Omental fat pad (tissue), 4 donors: ENCODE results near the gene LPP. TPM values are rescaled to one million over a fixed set of nuclear protein-coding genes. Genes with fewer than 3 reads are reported as not detected.

Experiments
- ATAC-seq: fragments of 150-250 bp; one replicate; pipeline ENCODE4 v1.9.1; 2016; ENCODE audit warnings: mild to moderate bottlenecking, moderate library complexity; ENCODE audit not compliant: low FRiP score
- DNase-seq: peaks from one replicate; pipeline ENCODE4 v3.0.0-alpha.2; 2019; ENCODE audit warnings: low spot score
- CTCF ChIP-seq, 3 donors: fragments of 450-650 bp; IDR thresholded peaks; one replicate each; pipeline ENCODE4 v1.5.1; 2016 to 2017; ENCODE audit warnings: antibody characterized with exemption in 3 of 3, mild to moderate bottlenecking in 3 of 3, moderate library complexity in 2 of 3
- total RNA-seq, 4 donors: library from RNA; depleted of rRNA; stranded (reverse); fragments of >200 nt; gene quantifications; one replicate each; pipeline ENCODE4 v1.1.0, GENCODE V29; 2016

Gene LPP
- total RNA-seq, 4 donors from 2014 or later, result 113 to 302 (median 126) TPM

GRCh38 chr3:188218603-188219002, 64.6 kb downstream of the LPP start:
- no peak for TF ChIP-seq CTCF (IDR thresholded peaks at IDR 0.05)
- ATAC-seq, result no peak
- DNase-seq, result no peak

- no peak for TF ChIP-seq CTCF (IDR thresholded peaks at IDR 0.05)
- ATAC-seq (no peak), DNase-seq (no peak)
Observed at GRCh38 chr3:188219147-188219546, 65.2 kb downstream of the LPP start.

GRCh38 chr3:188220097-188220788, 66.3 kb downstream of the LPP start:
- no peak for ATAC-seq
- no peak for DNase-seq
- TF ChIP-seq CTCF (IDR thresholded peaks at IDR 0.05), result no peak

- ATAC-seq (no peak), DNase-seq (no peak)
- no peak for TF ChIP-seq CTCF (IDR thresholded peaks at IDR 0.05)
Observed at GRCh38 chr3:188220988-188221818, 67.2 kb downstream of the LPP start.

- no peak for TF ChIP-seq CTCF (IDR thresholded peaks at IDR 0.05)
- DNase-seq, result no peak
- no peak for ATAC-seq
Observed at GRCh38 chr3:188223936-188224335, 70.0 kb downstream of the LPP start.

GRCh38 chr3:188227442-188227841, 73.5 kb downstream of the LPP start:
- ATAC-seq (no peak), DNase-seq (no peak)
- TF ChIP-seq CTCF (IDR thresholded peaks at IDR 0.05), result no peak
